Stimulated activated effector memory CD8-positive, alpha-beta T cell treated with anti-CD3 and anti-CD28 coated beads, Interleukin-12 subunit alpha, Interleukin-12 subunit beta, amount 100 ng/mL, for 72 hours (primary cell): ENCODE results near the gene YEATS2.
A peak's percentile ranks its signal among the peaks of the same experiment; 100 is the strongest.

Experiments used
- ATAC-seq: fragments of 150-1000 bp; cut with Tn5 transposase; 2 replicates; pipeline ENCODE4 v1.10.0; 2021
- DNase-seq, 2 donors: peaks; one replicate each; pipeline ENCODE4 v3.0.0; 2021 to 2022; ENCODE audit warnings: low spot score in 2 of 2
- H3K27ac Mint-ChIP-seq: one replicate; pipeline ENCODE4 v1.8.0; 2022; ENCODE audit warnings: mild to moderate bottlenecking, mixed read lengths
- H3K36me3 Mint-ChIP-seq: one replicate; pipeline ENCODE4 v1.8.0; 2022; ENCODE audit warnings: mild to moderate bottlenecking, mixed read lengths
- H3K4me1 Mint-ChIP-seq: one replicate; pipeline ENCODE4 v1.8.0; 2022; ENCODE audit warnings: mixed read lengths
- H3K4me3 Mint-ChIP-seq: one replicate; pipeline ENCODE4 v1.8.0; 2022; ENCODE audit warnings: mild to moderate bottlenecking, mixed read lengths
- H3K9me3 Mint-ChIP-seq: one replicate; pipeline ENCODE4 v1.8.0; 2022; ENCODE audit warnings: mixed read lengths

YEATS2 gene

DNA sequence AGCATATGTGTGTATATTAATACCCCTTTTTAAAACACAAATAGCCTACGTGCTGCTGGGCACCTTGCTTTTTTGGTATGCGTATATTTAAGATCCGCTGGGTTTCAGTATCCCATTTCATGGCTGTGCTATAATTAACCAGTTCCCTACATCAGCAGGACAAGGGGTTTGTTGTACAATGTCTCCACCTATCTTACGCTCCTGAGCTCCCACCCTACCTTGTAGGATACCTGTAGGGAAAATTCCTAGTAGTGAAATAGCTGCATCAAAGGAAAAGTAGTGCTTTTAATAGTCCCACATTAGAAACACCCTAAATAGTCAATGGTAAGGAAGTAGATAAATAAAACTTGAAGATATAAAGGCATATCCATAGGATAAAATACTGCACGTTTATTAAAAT lies 126.4 kb downstream of the YEATS2 start:
- H3K9me3 Mint-ChIP-seq: no peaks in the 10 kb centered on the region

DNA sequence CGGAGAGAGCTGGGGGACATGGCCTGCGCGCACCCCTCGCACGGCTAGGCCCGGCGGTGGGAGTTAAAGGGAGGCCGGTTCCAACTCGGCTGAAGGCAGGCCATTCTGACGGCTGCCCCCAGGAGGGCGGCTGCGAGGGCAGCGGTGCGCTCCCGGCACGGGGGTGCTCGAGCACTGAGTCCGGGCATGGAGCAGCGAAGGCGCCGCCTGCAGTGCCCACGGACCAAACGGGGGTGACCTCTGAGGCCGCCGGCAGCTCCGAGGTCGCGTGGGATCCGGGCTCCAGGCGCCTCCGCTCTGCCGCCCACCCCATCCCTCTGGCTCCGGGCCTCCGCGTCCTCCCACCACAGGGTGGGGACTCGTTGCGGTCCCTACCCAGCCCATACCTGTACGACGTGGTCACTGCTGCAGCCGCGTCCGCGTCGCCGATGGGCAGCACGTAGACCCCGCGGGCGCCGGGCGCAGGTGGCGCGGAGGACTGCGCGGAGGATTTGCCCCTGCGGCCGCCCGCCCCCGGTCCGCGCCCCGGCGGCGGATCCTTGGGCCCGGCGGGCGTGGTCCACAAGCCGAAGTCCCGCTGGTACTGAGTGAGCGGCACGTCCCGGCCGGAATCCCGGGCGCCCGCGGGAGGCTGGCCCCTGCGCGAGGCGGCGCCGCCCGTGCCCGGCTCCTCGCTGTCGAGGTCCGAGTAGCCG lies 127.3 kb downstream of the YEATS2 start:
- peak; percentile 16 to 67 for DNase-seq
- Mint-ChIP-seq H3K36me3 (peaks cover 29% of the 10 kb centered on the region), H3K4me1 (peaks cover 15% of the 10 kb centered on the region), H3K4me3 (peak overlapping the region; percentile 71), H3K9me3 (no peaks in the 10 kb centered on the region), H3K27ac (no peak overlapping the region)
- peak; percentile 51 for ATAC-seq

More for the DNA sequence above, 126.4 kb downstream of the YEATS2 start:
- Mint-ChIP-seq H3K27ac (no peak overlapping the region), H3K4me3 (peak overlapping the region; percentile 71), H3K4me1 (peaks cover 15% of the 10 kb centered on the region), H3K36me3 (peaks cover 20% of the 10 kb centered on the region)
- ATAC-seq: no peak
- DNase-seq: no peak

GRCh38 chr3:183825456-183826161 lies 128.0 kb downstream of the YEATS2 start, which contains the start of gene MAP6D1:
Gene MAP6D1 (minus strand): TSS chr3:183825577. CDS start chr3:183825547, 30 bp downstream.
- Mint-ChIP-seq H3K36me3 (peaks cover 36% of the 10 kb centered on the region), H3K4me1 (peaks cover 15% of the 10 kb centered on the region), H3K9me3 (no peaks in the 10 kb centered on the region), H3K27ac (no peak within 1 kb of the TSS), H3K4me3 (peak within 1 kb of the TSS; percentile 71)
- DNase-seq: peak; percentile 24 to 73
- ATAC-seq: peak; percentile 68

- Mint-ChIP-seq H3K4me3 (peak overlapping the region; percentile 49), H3K36me3 (peaks cover 47% of the 10 kb centered on the region), H3K9me3 (no peaks in the 10 kb centered on the region), H3K27ac (no peak overlapping the region), H3K4me1 (peaks cover 15% of the 10 kb centered on the region)
- DNase-seq (no peak), ATAC-seq (no peak)
Measured at GRCh38 chr3:183826448-183827250, 129.1 kb downstream of the YEATS2 start.

GRCh38 chr3:183827809-183828537 lies 130.4 kb downstream of the YEATS2 start:
- Mint-ChIP-seq H3K4me3 (no peak overlapping the region), H3K27ac (no peak overlapping the region)

DNA sequence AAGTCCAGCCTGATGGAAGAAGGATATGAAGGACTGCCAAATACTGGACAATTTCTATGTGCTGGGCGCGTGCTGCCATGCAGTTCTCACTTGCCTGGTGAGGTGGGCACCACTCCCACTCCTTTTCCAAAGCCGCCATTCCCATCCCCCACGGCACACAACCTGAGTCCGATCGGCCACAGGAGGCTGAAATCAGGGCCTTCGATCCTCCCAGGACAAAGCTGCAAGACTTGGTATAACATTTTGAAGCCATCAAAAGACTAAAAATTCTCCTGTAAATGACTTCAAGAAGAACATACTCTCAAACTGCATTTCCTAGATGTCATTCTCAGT lies 130.9 kb downstream of the YEATS2 start:
- H3K4me1 Mint-ChIP-seq: peaks cover 10% of the 10 kb centered on the region
- H3K27ac Mint-ChIP-seq: no peak overlapping the region
- no peak overlapping the region for H3K4me3 Mint-ChIP-seq
- ATAC-seq (no peak), DNase-seq (no peak)
- H3K36me3 Mint-ChIP-seq: peaks cover 59% of the 10 kb centered on the region
- H3K9me3 Mint-ChIP-seq: no peaks in the 10 kb centered on the region

More at GRCh38 chr3:183827809-183828537, 130.4 kb downstream of the YEATS2 start:
- H3K36me3 Mint-ChIP-seq: peaks cover 54% of the 10 kb centered on the region
- no peak for DNase-seq
- H3K4me1 Mint-ChIP-seq: peaks cover 10% of the 10 kb centered on the region
- H3K9me3 Mint-ChIP-seq: no peaks in the 10 kb centered on the region
- no peak for ATAC-seq

GRCh38 chr3:183829466-183829865 lies 131.9 kb downstream of the YEATS2 start:
- DNase-seq (no peak), ATAC-seq (no peak)
- Mint-ChIP-seq H3K9me3 (no peaks in the 10 kb centered on the region), H3K36me3 (peaks cover 69% of the 10 kb centered on the region), H3K4me3 (no peak overlapping the region), H3K4me1 (peaks cover 3% of the 10 kb centered on the region), H3K27ac (no peak overlapping the region)

DNA sequence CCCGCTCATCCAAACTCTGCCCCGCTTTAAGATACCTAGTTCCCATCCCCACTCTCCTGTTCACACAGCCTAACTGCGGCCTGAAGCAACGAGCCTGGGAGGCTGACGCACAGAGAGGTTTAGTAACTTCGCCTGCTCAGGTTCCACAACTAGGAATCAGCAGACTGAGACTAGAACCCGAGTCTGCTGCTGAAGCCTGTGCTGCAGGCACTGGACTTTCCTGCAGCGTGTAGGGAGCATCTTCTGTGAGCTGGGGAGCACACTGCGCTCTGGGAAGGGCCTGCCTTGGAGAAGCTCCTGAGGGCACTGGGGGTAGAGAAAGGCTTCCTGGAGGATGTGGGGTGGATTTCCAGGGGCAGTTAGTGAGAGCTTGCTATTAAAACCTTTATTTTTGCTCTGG lies 132.6 kb downstream of the YEATS2 start:
- H3K4me1 Mint-ChIP-seq: no peaks in the 10 kb centered on the region
- DNase-seq (no peak), ATAC-seq (no peak)
- no peak overlapping the region for H3K4me3 Mint-ChIP-seq
- H3K27ac Mint-ChIP-seq: no peak overlapping the region
- H3K9me3 Mint-ChIP-seq: no peaks in the 10 kb centered on the region
- H3K36me3 Mint-ChIP-seq: peaks cover 76% of the 10 kb centered on the region

GRCh38 chr3:183833516-183833915 lies 135.9 kb downstream of the YEATS2 start:
- DNase-seq: no peak
- Mint-ChIP-seq H3K36me3 (peaks cover 100% of the 10 kb centered on the region), H3K9me3 (no peaks in the 10 kb centered on the region), H3K4me1 (no peaks in the 10 kb centered on the region), H3K27ac (no peak overlapping the region), H3K4me3 (no peak overlapping the region)
- no peak for ATAC-seq

DNA sequence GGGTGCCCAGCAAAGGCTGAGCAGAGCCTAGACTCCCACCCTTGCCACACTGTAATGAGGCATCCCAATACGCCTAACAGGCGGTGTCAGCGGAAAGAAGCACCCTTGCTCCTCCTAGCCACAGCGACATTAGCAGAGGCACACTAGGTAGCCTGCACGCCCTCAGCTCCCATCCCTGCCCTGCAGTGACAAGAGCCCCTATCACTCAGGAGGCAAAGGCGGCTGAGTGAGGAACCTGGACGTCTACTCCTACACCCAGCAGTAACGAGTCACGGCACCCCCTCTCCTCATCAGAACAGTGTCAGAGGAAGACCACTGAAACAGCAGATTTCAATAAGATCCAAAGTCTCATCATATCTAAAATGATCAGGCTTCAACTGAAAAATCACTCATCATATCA lies 139.8 kb downstream of the YEATS2 start:
- Mint-ChIP-seq H3K4me3 (no peak overlapping the region), H3K4me1 (no peaks in the 10 kb centered on the region), H3K27ac (peak overlapping the region; percentile 61), H3K9me3 (no peaks in the 10 kb centered on the region), H3K36me3 (peaks cover 100% of the 10 kb centered on the region)
- DNase-seq (no peak), ATAC-seq (peak; percentile 80)

DNA sequence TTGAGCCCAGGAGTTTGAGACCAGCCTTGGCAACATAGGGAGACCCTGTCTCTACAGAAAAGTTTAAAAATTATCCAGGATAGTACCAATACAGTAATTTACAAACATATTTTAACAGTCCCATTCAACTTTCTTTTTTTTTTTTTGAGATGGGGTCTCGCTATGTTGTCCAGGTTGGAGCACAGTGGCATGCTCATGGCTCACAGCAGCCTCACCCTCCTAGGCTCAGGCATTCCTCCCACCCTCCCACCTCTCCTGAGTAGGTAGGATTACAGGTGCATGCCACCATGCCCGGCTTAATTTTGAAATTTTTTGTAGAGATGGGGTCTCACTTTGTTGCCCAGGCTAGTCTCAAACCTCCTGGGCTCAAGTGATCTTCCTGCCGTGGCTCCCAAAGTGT lies 140.3 kb downstream of the YEATS2 start:
- ATAC-seq (no peak), DNase-seq (no peak)
- peaks cover 100% of the 10 kb centered on the region for H3K36me3 Mint-ChIP-seq
- H3K4me1 Mint-ChIP-seq: no peaks in the 10 kb centered on the region
- H3K9me3 Mint-ChIP-seq: no peaks in the 10 kb centered on the region
- H3K4me3 Mint-ChIP-seq: no peak overlapping the region
- peak overlapping the region; percentile 61 for H3K27ac Mint-ChIP-seq

GRCh38 chr3:183839751-183840150 lies 142.2 kb downstream of the YEATS2 start:
- Mint-ChIP-seq H3K27ac (no peak overlapping the region), H3K36me3 (peaks cover 100% of the 10 kb centered on the region), H3K4me1 (no peaks in the 10 kb centered on the region), H3K4me3 (no peak overlapping the region), H3K9me3 (no peaks in the 10 kb centered on the region)
- ATAC-seq (no peak), DNase-seq (no peak)

DNA sequence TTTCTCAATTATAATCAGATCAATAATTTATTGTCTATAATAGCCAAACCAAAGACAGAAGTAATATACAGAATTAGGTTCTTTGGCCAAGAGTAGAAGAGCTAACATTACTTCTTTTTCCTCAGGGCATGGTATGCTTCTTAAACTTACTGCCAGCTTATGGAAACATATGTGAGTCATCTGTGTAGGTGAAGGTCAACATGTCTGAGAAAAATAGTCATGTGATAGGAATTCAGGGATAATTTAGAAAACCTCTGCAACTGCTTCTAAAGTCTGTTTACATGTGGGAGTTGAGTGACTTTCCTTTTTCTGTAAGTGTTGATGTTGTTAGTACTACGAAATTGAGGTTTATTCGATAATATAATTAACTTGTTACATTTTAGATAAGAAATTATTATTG lies 147.0 kb downstream of the YEATS2 start:
- H3K9me3 Mint-ChIP-seq: no peaks in the 10 kb centered on the region
- peak; percentile 57 for ATAC-seq
- H3K4me3 Mint-ChIP-seq: no peak overlapping the region
- no peaks in the 10 kb centered on the region for H3K4me1 Mint-ChIP-seq
- H3K27ac Mint-ChIP-seq: no peak overlapping the region
- DNase-seq: no peak
- H3K36me3 Mint-ChIP-seq: peaks cover 92% of the 10 kb centered on the region

GRCh38 chr3:183845090-183845489 lies 147.5 kb downstream of the YEATS2 start:
- Mint-ChIP-seq H3K27ac (peak overlapping the region; percentile 71), H3K36me3 (peaks cover 92% of the 10 kb centered on the region), H3K4me1 (peaks cover 2% of the 10 kb centered on the region), H3K9me3 (no peaks in the 10 kb centered on the region), H3K4me3 (no peak overlapping the region)
- DNase-seq (no peak), ATAC-seq (no peak)
